Lower lobe of right lung (tissue), 2 donors: ENCODE measurements around the gene SNRPE. TPM values are rescaled to one million over a fixed set of nuclear protein-coding genes. Genes with fewer than 3 reads are reported as not detected.
"Not testable (repeated sequence)": the region's sequence is repeated elsewhere in the genome, so short reads cannot be mapped to it uniquely, and the experiment has no call there.

Source experiments
- ATAC-seq, 2 donors: fragments of 200-7000 bp; cut with Tn5 transposase; one replicate each; pipeline ENCODE4 v1.9.1; 2020 to 2022; ENCODE audit warnings: mild to moderate bottlenecking in 2 of 2, moderate library complexity in 2 of 2
- DNase-seq: peaks from one replicate; pipeline ENCODE4 v3.0.0-alpha.2; 2020
- H3K27ac ChIP-seq: fragments of 200-600 bp; one replicate; pipeline ENCODE4 v1.8.0; 2022
- H3K27me3 ChIP-seq: fragments of 200-600 bp; one replicate; pipeline ENCODE4 v1.8.0; 2022; ENCODE audit warnings: low read depth
- H3K36me3 ChIP-seq: fragments of 200-600 bp; one replicate; pipeline ENCODE4 v1.8.0; 2022; ENCODE audit warnings: mild to moderate bottlenecking
- H3K4me1 ChIP-seq: fragments of 200-600 bp; one replicate; pipeline ENCODE4 v1.8.0; 2022
- H3K4me3 ChIP-seq: fragments of 200-600 bp; one replicate; pipeline ENCODE4 v1.8.0; 2022; ENCODE audit warnings: mild to moderate bottlenecking
- H3K9me3 ChIP-seq: fragments of 200-600 bp; one replicate; pipeline ENCODE4 v1.8.0; 2022
- CTCF ChIP-seq: fragments of 200-600 bp; IDR thresholded peaks from one replicate; pipeline ENCODE4 v1.8.0; 2022; ENCODE audit warnings: antibody characterized with exemption, mild to moderate bottlenecking
- intact Hi-C: fragments of 100-400 bp; cut with DNase I; formaldehyde crosslinking; loops from one replicate; pipeline ENCODE4 v1.11.0; 2022
- total RNA-seq: library from RNA; stranded (reverse); fragmentation: NEBNext Ultra II Directional; extraction: Animal tissue kit (Norgen Biotek cat#: 25700); gene quantifications from one replicate; pipeline ENCODE4 v1.2.1, GENCODE V29; 2021
- donor health status: DM: no; HTN: yes; CAD: no; lungs with severe emphysema.

The SNRPE gene
- total RNA-seq, 1 donor from 2014 or later, result 51.8 TPM

GRCh38 chr1:203842559-203842876, 18.9 kb upstream of the SNRPE start:
- H3K4me1 ChIP-seq, result no peaks in the 10 kb centered on the region
- intact Hi-C loops, result no loop called here
- no peak overlapping the region for H3K4me3 ChIP-seq
- no peak for TF ChIP-seq CTCF
- peaks cover 87% of the 10 kb centered on the region for H3K36me3 ChIP-seq
- H3K27ac ChIP-seq, result no peak overlapping the region
- no peak for ATAC-seq
- H3K9me3 ChIP-seq, result no peaks in the 10 kb centered on the region
- no peaks in the 10 kb centered on the region for H3K27me3 ChIP-seq
- no peak for DNase-seq

GRCh38 chr1:203843435-203843834, 18.0 kb upstream of the SNRPE start:
- Histone ChIP-seq H3K36me3 (peaks cover 87% of the 10 kb centered on the region), H3K27me3 (no peaks in the 10 kb centered on the region), H3K27ac (no peak overlapping the region), H3K9me3 (no peaks in the 10 kb centered on the region), H3K4me3 (no peak overlapping the region), H3K4me1 (no peaks in the 10 kb centered on the region)
- intact Hi-C loops, result no loop called here
- no peak for TF ChIP-seq CTCF
- DNase-seq (no peak), ATAC-seq (no peak)

GRCh38 chr1:203853112-203853511, 8.3 kb upstream of the SNRPE start:
- DNase-seq, ATAC-seq, H3K27ac ChIP-seq, intact Hi-C loops, H3K4me1 ChIP-seq, H3K4me3 ChIP-seq, H3K27me3 ChIP-seq, H3K9me3 ChIP-seq: not testable (repeated sequence)
- peaks cover 87% of the 10 kb centered on the region for H3K36me3 ChIP-seq

- H3K27ac ChIP-seq, result no peak overlapping the region
- ATAC-seq, result no peak
- no peak for TF ChIP-seq CTCF
- H3K36me3 ChIP-seq, result peaks cover 38% of the 10 kb centered on the region
- intact Hi-C loops, result no loop called here
- H3K4me1 ChIP-seq, result peaks cover 23% of the 10 kb centered on the region
- no peak for DNase-seq
- H3K9me3 ChIP-seq, result no peaks in the 10 kb centered on the region
- H3K27me3 ChIP-seq, result no peaks in the 10 kb centered on the region
- H3K4me3 ChIP-seq, result no peak overlapping the region
Observed at GRCh38 chr1:203858055-203858454, 3.3 kb upstream of the SNRPE start.

- DNase-seq (no peak), ATAC-seq (no peak)
- Histone ChIP-seq H3K36me3 (peaks cover 33% of the 10 kb centered on the region), H3K4me1 (peaks cover 26% of the 10 kb centered on the region), H3K9me3 (no peaks in the 10 kb centered on the region), H3K27me3 (no peaks in the 10 kb centered on the region), H3K27ac (no peak overlapping the region), H3K4me3 (no peak overlapping the region)
- intact Hi-C loops, result no loop called here
- no peak for TF ChIP-seq CTCF
Observed at GRCh38 chr1:203858975-203859374, 2.4 kb upstream of the SNRPE start.

GRCh38 chr1:203860396-203861025, 888 bp upstream of the SNRPE start:
- intact Hi-C loops, result no loop called here
- Histone ChIP-seq H3K36me3 (peaks cover 33% of the 10 kb centered on the region), H3K4me3 (peak overlapping the region; percentile 99), H3K27me3 (no peaks in the 10 kb centered on the region), H3K4me1 (peaks cover 26% of the 10 kb centered on the region), H3K9me3 (no peaks in the 10 kb centered on the region), H3K27ac (peak overlapping the region; percentile 78)
- no peak for TF ChIP-seq CTCF
- no peak for ATAC-seq
- no peak for DNase-seq
